GM21447 (cell line): ENCODE data around the gene PRR7.

Source experiments
- ATAC-seq: cut with Tn5 transposase; IDR thresholded peaks from one replicate; pipeline ENCODE4 v1.9.1; 2021; ENCODE audit not compliant: unreplicated experiment

Gene PRR7

DNA sequence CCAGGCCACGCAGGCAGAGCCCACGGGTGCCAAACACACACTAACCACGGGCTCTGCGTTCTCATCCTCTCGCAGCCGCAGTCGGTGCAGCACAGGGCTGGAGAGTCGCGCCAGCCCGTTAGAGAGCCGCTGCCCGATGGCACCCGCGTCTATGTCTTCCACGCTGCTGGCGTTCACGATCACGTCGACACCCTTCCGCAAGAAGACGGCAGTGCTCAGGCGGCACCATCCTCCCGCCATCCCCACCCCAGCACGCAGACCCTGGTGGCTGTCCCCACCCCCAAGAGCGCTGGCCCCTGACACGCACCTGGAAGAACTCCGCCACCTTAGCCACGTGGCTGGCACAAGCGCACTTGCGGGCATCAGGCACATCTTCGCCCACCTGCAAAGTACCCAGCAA is 20.8 kb downstream of the PRR7 start:
- ATAC-seq = no peak

DNA sequence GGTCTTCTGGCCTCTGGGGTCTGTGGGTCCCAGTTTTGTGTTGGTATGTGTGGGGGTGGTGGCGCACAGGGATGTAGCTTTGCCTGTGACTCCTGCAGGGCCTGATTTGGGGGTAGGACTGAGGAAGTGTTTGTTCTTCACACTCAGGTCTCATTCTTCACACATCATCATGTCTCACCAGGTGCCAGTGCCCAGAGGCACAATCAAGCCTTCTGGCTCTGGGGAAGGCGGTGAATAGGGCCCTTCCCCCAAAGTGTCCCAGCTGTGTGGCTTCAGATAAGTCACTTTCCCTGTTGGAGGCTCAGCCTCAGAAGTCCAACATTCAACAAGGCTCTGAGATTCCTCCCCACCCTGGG is 21.7 kb downstream of the PRR7 start:
- ATAC-seq = no peak

DNA sequence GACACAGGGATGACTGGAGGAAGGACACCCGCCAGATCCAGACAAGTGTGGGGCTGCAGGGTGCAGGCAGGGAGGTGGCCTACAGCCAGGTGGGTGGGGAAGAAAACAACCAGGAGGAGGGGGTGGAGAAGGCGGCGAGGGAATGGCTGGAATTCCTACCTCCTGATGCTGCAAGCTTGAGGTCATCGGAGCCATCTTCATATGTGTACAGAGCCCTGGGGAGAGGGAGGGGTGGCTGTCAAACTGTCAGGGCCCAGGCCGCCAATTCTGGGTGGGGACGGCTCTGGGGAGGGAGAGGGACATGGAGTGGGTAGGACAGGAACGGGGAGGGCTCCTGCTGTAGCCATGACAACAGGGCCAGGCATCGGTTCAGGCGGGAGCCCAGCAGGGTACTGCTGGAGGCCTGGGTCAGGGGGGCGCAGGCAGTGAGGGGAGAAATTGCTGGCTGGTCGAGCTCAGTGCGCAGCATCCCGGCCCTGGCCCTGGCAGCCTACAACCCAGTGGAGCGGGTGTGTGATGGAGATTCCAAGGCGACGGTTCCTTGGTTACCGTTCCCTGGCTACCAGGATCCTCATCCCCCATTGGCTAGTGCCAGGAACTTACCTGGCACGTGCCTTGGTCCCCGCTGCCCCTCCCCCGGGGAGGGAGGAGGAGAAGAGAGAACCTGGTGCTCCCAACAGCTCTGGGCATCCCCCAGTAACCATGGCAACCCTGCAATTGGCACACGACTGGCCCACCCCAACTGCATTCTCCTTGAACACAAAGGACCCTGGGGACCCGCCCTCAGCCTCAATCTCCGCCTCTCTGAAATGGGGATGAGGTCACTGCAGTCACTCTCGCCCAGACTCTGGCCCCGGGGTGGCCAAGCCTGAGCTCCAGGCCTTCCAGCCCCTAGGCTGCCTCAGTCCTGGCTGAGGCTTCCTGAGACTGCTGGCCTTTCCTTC is 22.3 kb downstream of the PRR7 start:
- ATAC-seq = no peak

DNA sequence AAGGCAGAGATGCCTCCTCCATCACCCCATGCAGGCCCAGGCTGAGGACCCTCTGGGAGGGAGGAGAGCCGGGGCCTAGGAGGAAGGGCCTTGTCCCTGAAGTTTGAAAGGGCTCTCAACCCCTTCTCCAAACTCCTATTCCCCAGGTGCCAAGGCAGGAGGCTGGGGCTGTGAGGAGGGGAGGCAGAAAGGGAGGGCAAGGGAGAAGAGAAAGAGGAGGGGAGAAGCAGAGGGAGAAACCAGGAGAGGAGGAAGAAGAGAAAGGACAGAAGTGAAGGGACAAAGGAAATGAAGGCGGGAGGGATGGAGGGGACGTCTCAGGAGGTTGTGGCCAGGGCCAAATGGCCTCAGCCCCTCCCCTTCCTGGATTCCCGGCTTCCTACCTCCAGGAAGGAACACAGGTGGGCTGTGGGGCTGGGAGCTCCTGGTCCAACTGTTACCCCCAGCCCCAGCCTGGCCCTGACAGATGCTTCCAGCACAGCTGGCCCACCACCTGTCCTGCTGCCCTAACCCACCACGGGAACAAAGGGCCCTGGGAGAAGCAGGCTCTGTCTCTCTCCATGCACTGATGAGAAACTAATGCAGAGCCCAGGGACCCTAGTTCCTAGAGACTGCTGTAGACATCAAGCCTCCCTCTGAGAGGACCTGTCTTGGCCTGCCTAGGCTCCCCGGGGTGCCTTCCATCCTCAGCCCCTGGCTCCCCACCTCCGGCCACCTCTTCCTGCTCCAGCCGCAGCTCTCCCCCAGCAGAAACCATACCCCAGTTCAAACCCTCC is 23.3 kb downstream of the PRR7 start:
- no peak for ATAC-seq

DNA sequence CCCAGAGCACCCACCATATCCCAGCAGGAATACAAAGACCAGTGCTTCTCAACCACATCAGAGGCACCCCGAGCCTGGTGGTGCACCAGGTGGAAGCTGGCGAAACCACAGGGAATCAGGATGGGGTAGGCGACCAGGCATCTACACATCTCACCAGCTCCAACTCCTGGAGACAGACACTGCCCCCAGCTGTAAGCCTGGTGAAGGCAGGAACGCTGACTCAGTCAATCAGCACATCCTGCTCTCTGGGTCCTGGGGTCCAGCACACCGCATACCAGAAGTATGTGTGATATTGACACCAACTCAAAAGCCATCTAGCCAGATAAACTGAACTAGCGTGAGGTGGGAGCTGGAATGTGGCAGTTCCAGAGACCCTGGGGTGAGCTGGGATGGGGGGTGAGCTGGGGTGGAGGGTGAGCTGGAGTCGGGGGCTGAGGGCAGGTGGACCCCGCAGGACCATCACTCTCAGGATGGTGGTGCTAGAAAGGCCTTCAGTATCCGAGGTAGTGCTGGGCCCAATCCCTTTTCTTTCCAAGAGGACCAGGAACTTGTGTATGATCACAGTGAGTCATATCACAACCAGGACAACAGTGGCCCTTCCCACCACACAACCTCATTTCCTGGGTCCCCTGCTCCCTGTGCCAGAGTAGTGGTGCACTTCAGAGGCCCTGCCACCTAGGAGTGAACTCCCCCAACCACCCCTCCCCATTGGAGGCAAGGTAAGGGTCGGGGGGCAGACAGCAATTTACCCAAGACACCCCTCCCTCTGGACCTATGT is 24.3 kb downstream of the PRR7 start:
- no peak for ATAC-seq

DNA sequence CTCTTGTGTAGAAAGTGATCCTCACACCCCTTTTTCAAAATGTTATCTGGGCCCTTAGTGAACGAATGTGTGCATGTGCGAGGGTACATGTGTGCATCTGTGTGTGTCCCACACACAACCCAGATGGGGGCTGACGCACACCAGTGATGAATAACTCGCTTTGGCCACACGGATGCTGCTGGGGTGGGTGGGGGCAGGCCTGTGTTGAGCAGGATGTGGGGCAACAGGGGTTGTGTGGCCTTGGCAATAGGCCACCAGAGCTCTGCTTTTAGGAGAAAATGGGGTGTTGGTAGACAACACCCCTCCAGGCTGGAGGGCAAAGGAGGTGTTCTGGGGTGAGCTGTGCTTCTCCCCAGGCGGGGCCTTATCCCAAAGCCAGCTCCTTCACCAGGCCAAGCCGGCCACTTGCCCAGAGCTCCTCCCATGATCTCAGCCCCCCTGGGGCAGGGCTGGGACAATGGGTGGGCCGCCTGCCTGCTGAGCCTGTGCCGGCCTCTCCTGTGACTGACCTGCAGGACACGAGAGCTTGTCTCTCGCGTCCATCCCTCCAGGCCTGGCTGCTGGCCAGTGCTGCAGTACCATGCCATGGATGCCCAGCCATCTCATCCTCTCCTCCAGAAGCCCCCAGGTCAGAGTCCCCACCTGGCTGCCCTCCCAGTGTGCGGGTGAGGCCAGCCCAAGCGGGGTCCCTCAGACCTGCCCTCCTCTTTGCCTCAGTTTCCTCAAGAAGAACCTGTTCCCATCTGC is 25.2 kb downstream of the PRR7 start:
- ATAC-seq = no peak

DNA sequence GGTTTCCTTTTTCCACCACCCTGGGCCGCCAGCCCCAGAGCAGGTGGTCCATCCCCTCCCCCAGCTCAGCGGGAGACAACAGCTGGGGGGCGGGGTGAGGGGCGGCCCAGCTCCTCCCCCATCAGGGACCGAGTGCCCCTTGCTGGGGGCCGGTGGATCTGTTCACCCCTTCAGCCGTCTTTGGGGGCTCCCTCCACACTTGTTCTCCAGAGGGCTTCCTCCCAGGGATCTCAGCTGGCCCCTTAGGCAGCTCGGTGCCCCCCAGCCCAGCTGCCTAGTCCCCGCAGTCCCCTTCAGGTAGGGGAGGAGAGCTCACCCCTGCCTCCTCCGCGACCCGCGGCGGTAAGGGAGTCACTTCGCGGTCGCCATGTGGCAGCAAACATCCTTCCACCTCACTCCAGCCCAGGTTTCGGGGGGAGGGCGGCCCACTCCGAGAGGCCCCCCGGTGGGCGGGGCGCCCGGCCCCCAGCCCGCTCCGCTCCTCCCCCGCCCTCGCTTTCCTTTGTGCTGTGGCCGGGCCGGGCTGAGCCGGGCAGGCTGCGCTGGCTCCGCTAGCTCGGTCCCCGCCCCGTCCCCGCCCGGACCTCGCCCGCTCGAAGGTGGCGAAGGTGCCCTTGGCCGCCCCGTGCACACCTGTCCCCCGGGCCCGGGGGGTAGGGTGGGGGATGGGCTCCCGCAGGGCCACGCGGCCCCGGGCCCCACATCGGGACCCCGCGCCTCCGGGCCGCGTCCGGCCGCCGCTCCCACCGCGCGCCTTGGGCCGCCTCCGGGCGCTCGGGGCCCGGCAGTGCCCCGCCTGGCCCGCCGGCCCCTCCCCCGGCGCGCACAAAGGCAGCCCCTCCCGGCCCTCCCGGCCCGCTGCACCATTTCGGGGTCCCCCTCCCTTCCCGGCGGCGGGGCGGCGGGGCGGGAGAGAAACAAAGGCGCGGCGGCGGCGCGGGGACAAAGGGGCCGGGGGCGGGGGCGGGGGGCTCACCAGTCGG is 26.1 kb downstream of the PRR7 start:
- peak; percentile 47 for ATAC-seq

DNA sequence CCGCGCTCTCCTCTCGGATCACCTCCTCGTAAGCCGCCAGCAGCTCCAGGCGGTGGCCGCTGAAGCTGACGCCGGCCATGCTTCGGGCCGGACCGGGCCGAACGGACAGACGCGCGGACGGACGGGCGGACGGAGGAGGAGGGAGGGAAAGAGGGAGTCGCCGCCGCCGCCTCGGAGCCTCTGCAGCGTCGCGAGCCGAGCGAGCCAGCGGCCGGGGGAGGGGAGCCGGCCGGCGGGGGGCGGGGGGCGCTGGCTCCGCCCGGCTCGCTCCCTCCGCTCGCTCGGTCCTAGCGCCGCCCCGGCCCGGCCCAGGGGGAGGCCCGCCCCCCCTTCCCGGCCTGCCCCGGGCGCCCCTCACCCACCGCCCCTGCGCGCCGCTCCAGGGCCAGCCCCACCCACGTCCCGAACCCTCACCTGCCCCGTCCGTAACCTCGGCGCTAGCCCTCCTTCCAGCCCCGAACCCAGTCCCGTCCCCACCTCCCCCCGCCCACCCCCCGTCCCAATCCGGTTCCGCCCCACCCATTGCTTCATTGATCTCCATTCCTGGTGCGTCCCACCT is 26.9 kb downstream of the PRR7 start, which contains the start of gene DBN1:
DBN1 (minus strand) TSS at position 192 of the 559 bp plus-strand sequence; CDS start at position 79, 113 bp downstream.
- no peak for ATAC-seq

DNA sequence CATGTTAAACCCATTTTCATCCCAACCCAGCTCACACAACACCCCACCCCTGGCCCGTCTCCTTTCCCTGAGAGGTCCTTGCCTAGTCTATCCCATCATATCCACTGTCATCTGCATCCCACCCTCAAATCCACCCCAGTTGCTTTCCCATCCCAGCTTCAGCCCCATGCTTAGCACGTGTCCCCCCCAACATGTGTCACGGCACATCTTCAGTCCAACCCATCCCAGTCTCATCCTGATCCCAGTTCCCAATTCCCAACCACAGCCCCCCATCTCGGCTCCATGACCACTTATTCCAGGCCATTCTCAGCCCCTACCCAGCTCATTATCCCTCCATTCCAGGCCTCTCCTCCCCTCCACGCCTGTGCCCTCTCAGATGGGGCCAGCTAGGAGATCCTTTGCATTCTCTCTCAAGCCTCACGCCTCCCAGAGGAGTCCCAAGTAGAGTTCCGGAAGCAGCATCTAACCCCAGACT is 27.4 kb downstream of the PRR7 start:
- no peak for ATAC-seq

DNA sequence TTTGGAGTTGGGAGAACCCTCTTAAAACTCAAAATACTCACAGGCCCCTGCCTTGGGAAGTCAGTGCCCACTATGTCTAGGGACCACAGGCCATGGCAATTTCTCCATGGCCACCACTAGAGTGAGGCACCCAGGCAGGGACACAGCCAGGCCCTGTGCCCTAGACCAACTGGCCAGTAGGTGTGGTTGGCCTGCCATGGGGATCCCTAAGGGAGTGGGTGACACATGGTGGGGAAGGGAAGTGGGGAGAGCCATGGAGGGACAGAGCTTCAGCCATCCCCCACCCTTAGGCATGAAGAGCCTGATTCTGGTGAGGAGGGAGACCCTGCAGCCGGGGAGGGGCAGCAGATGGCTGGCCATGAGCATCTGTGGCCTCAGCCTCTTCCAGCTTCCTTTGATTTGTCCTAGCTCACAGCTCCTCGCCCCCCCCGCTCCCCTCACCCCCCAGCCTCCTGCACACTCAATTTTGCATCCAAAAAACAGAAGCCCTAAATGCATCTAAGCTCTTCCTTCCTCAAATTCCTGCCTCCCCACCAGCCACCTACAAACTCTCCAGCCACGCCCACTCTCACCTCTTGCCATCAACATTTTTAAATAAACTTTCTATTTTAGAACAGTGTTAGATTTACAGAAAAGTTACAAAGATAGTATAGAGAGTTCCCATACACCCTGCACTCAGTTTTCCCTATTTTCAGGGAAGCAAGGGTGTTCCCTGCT is 28.4 kb downstream of the PRR7 start:
- ATAC-seq = no peak

DNA sequence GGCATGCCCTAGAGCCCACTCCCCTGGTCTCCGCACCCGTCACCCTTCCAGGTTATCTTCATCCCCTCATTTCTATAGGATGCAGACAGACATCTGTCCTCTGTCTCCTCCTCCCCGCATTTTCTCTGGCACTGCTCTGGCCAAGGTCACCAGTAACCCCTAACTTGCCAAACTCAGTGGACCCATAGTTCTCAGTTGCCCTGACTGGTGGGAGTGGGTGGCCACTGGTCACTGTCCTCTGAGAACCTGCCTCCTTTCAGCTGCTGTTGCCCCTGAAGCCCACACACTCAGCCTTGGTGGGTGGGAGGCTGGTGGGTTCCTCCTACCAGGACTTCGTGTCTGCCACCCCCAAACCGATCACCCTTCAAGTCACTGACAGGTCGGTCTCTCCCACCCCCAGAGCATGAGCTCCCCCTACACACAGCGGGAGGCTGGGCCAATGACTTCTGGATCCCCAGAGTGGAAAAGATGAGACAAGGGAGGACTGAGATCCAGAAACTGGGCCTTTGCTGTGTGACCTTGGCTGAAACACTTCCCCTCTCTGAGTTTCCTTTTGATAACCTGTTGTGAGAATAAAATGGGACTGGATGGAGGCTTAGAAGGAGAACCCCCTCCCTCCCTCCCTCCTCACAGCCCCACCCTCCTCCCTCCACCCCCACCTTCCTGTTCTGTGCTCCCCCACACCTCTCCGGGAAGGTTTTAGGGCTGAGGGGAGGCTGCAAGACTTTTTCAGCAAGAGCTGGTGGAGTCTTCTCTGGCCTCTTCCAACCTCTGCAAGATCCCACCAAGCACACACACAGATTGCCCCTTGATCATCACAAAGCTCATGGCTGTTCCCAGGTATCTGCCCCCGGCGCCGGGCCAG is 29.2 kb downstream of the PRR7 start:
- ATAC-seq = no peak

DNA sequence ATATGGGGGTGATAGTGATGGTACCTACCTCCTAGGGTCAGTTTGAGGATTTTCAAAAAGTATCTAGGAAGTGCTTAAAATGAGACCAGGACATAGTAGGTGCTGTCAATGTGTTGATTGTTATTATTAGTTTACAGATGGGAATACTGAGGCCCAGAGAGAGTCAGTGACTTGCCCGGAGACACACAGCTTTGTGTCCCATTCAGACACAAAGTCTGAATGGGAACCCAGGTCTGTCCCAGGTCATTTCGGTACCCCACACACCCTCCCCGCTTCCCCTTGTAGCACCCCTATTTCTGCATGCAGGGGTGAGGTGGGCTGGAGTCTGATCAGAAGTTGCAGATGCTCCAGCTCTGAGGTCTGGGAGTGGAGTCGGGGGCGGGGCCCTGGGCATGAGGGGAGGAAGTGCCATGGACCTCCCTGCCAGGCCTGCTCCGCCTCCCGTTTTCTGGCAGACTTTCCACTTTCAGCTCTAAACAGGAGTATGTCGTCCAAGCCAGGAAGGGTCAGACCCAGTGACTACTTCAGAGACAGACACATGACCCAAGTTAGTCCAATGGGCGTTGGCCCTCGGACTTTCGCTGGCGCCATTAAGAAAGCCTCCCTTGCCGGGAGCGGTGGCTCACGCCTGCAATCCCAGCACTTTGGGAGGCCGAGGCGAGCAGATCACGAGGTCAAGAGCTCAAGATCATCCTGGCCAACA is 30.1 kb downstream of the PRR7 start:
- no peak for ATAC-seq

DNA sequence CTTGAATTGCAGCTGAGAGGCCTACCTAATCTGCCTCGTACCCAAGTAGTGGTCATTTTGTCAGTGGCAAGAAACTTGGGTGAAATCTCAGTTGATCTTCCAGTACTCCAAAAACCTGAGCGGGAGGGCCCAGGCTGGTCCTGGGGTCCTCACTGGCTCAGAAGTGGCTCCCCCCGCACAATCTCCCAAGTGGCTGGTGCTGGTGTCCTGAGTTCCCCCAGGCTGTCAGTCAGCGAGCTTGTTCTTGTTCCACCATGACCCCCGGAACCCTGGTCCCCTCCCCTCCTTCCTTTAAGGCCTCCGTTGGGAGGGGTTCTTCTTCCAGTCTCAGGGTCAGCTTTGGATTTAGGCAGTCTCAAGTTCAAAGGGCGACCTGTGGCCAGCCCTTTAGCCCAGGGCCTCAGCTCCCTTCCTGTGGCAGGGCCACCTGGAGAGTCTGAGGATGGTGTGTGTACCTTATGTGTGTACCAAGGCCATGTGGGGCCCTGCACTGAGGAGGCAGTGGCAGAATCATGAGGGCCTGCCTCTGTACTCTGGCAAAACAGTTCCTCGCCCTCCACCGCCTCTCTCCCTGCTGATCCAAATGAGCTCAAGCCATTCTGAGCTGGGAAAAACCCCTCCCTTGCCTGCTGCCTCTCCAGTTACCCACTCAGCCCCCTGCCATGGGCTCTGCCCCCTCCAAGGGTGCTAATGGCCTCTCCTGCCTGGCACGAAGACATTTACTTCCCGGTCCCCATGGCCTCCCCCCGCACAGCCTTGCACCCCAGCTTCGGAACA is 31.3 kb downstream of the PRR7 start:
- no peak for ATAC-seq

DNA sequence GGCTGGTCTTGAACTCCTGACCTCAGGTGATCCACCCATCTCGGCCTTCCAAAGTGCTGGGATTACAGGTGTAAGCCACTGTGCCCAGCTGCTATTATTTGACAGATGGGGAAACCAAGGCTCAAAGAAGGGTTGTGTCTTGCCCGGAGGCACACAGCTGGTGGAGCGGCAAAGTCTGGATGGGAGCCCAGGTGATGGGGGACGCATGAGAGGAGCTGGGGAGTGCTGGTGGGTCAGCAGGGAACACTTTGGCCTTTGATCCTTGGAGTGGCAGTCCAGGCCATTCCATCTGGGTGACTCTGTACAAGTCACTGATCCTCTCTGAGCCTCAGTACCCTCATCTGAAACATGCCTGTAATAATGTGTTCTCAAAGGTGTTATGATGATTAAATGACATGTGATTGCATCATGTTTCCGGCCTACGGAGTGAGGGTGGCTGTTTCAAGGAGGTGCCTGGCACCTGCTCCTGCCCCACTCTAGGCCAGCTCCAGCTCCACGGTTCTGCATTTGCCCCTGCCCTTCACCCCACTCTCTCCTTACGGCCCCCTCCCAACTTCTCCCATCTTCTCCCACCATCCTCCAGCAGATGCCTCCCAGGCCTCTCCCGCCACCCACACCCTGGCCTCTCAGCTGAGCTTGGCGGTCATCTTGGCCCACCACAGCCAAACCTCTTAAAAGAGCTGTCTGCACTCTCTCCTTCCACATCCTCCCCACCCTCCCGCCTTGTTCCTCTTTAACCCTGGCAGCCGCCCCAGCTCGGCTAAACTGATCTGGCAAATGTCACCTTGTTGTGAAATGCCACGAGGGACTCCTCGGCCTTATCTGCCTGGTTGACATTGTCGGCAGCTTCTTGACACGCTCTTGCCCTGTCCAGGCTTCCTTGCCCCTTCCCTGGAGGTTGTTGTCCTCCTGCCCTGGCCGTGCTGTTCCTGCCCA is 32.4 kb downstream of the PRR7 start:
- ATAC-seq = no peak

DNA sequence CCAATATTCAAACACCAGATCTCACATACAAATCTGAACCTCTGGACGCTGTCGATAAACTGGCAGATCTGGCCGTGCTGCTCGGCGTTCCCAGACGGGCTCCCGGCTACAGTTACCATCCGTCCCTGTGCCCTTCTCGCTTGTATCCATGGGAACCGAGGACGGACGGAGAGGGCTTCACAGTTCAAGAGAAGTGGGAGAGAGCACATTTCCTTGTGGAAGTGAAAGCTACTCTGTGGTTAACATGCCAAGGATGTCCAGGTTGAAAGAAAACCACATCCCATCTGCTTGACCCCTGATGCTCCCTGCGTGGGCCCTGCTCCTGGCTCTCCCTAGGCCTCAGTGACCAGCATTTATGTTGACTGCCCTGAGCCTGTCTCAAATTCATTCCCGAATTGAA is 33.2 kb downstream of the PRR7 start:
- ATAC-seq = no peak
